ENCODE measurements around the gene FHIP1B.

The FHIP1B gene

GRCh38 chr11:6240139-6240538, 5.7 kb upstream of the FHIP1B start:
- H3F3A ChIP-seq (ENCODE audit: control insufficient read depth, insufficient read depth), result no peaks in the 10 kb centered on the region
- H3K79me2 ChIP-seq (ENCODE audit: control insufficient read depth, low read length), result no peaks in the 10 kb centered on the region
- no peaks in the 10 kb centered on the region for H3K36me3 ChIP-seq (ENCODE audit: control insufficient read depth, low read length)
- no peak overlapping the region for H3K4me2 ChIP-seq (ENCODE audit: low read length)
- H3K4me3 ChIP-seq (ENCODE audit: low read length), result no peak overlapping the region
- H3K4me1 ChIP-seq (ENCODE audit: control insufficient read depth, low read length), result peaks cover 14% of the 10 kb centered on the region
- TF ChIP-seq EZH2phosphoT487 (IDR thresholded peaks at IDR 0.05; ENCODE audit: borderline replicate concordance, low read length) (no peak), CTCF (IDR thresholded peaks at IDR 0.05; ENCODE audit: low read depth, low read length, poor library complexity, severe bottlenecking) (no peak)
- no peaks in the 10 kb centered on the region for H3K27me3 ChIP-seq (ENCODE audit: control insufficient read depth, low read length)
- H3K9me3 ChIP-seq (ENCODE audit: control insufficient read depth, insufficient read depth, low read length), result no peaks in the 10 kb centered on the region
- H4K20me1 ChIP-seq (ENCODE audit: control insufficient read depth, insufficient read depth, low read depth, low read length), result no peaks in the 10 kb centered on the region
- no peaks in the 10 kb centered on the region for H3K9me2 ChIP-seq (replicated peaks; ENCODE audit: control insufficient read depth, low read length)
- H3K27ac ChIP-seq (ENCODE audit: low read depth, low read length), result no peak overlapping the region

- no peak within 1 kb of the TSS for H3K4me2 ChIP-seq (ENCODE audit: low read length)
- no peaks in the 10 kb centered on the region for H4K20me1 ChIP-seq (ENCODE audit: control insufficient read depth, insufficient read depth, low read depth, low read length)
- H3K4me3 ChIP-seq (ENCODE audit: low read length), result no peak within 1 kb of the TSS
- no peaks in the 10 kb centered on the region for H3K9me2 ChIP-seq (replicated peaks; ENCODE audit: control insufficient read depth, low read length)
- H3K79me2 ChIP-seq (ENCODE audit: control insufficient read depth, low read length), result peaks cover 5% of the 10 kb centered on the region
- H3K9me3 ChIP-seq (ENCODE audit: control insufficient read depth, insufficient read depth, low read length), result no peaks in the 10 kb centered on the region
- H3F3A ChIP-seq (ENCODE audit: control insufficient read depth, insufficient read depth), result no peaks in the 10 kb centered on the region
- peaks cover 15% of the 10 kb centered on the region for H3K4me1 ChIP-seq (ENCODE audit: control insufficient read depth, low read length)
- no peaks in the 10 kb centered on the region for H3K27me3 ChIP-seq (ENCODE audit: control insufficient read depth, low read length)
- TF ChIP-seq EZH2phosphoT487 (IDR thresholded peaks at IDR 0.05; ENCODE audit: borderline replicate concordance, low read length) (no peak), CTCF (IDR thresholded peaks at IDR 0.05; ENCODE audit: low read depth, low read length, poor library complexity, severe bottlenecking) (no peak)
- no peak within 1 kb of the TSS for H3K27ac ChIP-seq (ENCODE audit: low read depth, low read length)
- no peaks in the 10 kb centered on the region for H3K36me3 ChIP-seq (ENCODE audit: control insufficient read depth, low read length)
Measured at GRCh38 chr11:6238902-6239301, 4.5 kb upstream of the FHIP1B start, which contains the start of gene CNGA4. Gene CNGA4 (plus strand): TSS chr11:6239089. CDS start chr11:6239207, 118 bp downstream.

- Histone ChIP-seq H3K9me2 (replicated peaks; ENCODE audit: control insufficient read depth, low read length) (no peaks in the 10 kb centered on the region), H3K9me3 (ENCODE audit: control insufficient read depth, insufficient read depth, low read length) (no peaks in the 10 kb centered on the region), H3K4me3 (ENCODE audit: low read length) (no peak overlapping the region), H3K4me2 (ENCODE audit: low read length) (no peak overlapping the region), H4K20me1 (ENCODE audit: control insufficient read depth, insufficient read depth, low read depth, low read length) (no peaks in the 10 kb centered on the region), H3F3A (ENCODE audit: control insufficient read depth, insufficient read depth) (no peaks in the 10 kb centered on the region), H3K27ac (ENCODE audit: low read depth, low read length) (no peak overlapping the region), H3K27me3 (ENCODE audit: control insufficient read depth, low read length) (no peaks in the 10 kb centered on the region), H3K36me3 (ENCODE audit: control insufficient read depth, low read length) (no peaks in the 10 kb centered on the region), H3K4me1 (ENCODE audit: control insufficient read depth, low read length) (peaks cover 25% of the 10 kb centered on the region), H3K79me2 (ENCODE audit: control insufficient read depth, low read length) (peaks cover 16% of the 10 kb centered on the region)
- TF ChIP-seq CTCF (IDR thresholded peaks at IDR 0.05; ENCODE audit: low read depth, low read length, poor library complexity, severe bottlenecking) (no peak), EZH2phosphoT487 (IDR thresholded peaks at IDR 0.05; ENCODE audit: borderline replicate concordance, low read length) (no peak)
Measured at GRCh38 chr11:6237761-6238302, 3.4 kb upstream of the FHIP1B start.
